GM18909 (cell line): ENCODE data around the gene PFKL.
"Not testable (repeated sequence)": the region's sequence is repeated elsewhere in the genome, so short reads cannot be mapped to it uniquely, and the experiment has no call there.

Source experiments
- ATAC-seq: cut with Tn5 transposase; IDR thresholded peaks from one replicate; pipeline ENCODE4 v1.9.1; 2021; ENCODE audit warnings: mild to moderate bottlenecking; ENCODE audit not compliant: unreplicated experiment, poor library complexity

PFKL gene

DNA sequence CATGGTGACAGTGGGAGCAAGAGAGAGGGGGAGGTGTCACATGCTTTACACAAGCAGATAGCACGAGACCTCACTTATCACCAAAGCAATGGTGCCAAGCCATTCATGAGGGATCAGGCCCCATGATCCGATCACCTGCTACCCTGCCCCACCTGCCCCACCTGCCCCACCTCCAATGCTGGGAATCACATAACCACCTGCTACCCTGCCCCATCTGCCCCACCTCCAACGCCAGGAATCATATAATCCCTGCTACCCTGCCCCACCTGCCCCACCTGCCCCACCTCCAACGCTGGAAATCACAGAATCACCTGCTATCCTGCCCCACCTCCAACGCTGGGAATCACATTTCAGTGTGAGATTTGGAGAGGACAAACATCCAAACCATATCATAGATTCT lies 24.8 kb upstream of the PFKL start:
- ATAC-seq = no peak

GRCh38 chr21:44279354-44280260 lies 20.2 kb upstream of the PFKL start:
- no peak for ATAC-seq

DNA sequence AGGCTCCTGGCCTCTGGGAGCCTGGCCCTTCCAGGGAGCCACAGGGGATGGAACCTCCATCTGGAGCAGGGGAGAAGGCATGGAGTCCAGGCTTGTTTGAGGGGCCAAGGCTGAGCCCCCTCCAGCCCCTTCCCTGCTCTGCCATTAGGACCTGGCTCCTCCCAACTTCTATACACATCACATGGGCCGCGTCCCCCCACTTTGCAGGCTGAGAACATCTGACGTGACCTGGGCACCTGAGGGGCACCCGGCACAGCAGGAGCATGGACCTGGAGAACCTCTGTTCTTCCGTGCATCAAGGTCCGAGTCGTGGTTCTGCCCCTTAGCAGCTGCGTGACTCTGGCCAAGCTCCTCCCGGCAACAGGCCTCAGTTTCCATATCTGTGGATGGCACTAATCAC lies 18.1 kb upstream of the PFKL start:
- no peak for ATAC-seq

- ATAC-seq = no peak
These were observed 17.5 kb upstream of the PFKL start for GRCh38 chr21:44282370-44282769.

GRCh38 chr21:44283211-44283785 lies 16.6 kb upstream of the PFKL start:
- ATAC-seq = not testable (repeated sequence)

DNA sequence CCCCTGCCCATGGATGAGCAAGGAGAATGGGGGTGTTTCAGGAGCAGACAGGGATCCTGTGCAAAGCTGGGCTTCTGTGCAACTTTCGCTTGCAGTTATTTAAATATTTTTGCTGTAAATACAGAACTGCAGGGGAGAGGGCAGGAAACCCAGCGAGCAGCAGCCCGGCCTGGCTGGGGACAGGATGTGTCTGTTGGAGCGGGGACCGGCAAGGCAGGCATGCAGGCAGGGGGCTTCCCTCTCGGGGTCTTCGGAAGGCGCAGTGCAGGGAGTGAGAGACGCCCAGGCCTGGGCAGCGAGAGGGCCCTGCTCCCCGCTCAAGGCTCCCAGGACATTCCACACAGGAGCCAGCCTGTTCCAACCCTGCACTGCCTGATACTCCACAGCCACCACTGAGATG lies 15.9 kb upstream of the PFKL start:
- no peak for ATAC-seq

GRCh38 chr21:44285138-44285992 lies 14.5 kb upstream of the PFKL start, which contains the start of gene AIRE:
AIRE (plus strand) TSS chr21:44285876; CDS start chr21:44286007, 131 bp downstream.
- no peak for ATAC-seq

DNA sequence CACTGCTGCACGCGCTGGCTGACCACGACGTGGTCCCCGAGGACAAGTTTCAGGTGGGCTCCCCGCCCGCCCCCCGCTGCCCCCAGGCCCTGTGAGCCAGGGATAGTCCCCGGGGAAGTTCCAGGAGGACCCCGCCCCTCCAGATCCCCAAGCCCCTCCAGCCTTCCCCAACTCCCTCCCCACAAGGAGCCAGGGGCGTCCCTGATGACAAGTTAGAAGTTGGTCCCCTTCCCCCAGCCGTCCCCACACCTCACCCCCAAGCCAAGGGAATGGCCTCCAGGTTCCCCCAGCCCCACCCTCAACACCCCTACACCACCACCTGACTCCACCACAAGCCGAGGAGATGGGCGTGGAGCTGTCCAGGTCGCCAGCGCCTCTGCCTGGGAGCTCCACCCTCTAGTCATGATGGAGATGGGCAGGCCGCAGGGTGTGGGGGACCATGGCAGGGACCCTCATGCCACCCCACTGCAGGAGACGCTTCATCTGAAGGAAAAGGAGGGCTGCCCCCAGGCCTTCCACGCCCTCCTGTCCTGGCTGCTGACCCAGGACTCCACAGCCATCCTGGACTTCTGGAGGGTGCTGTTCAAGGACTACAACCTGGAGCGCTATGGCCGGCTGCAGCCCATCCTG lies 13.7 kb upstream of the PFKL start:
- ATAC-seq = no peak

- no peak for ATAC-seq
These were observed 12.9 kb upstream of the PFKL start for GRCh38 chr21:44286716-44287632.

- no peak for ATAC-seq
These were observed 11.4 kb upstream of the PFKL start for GRCh38 chr21:44288251-44289110.

GRCh38 chr21:44289381-44290010 lies 10.4 kb upstream of the PFKL start:
- no peak for ATAC-seq

GRCh38 chr21:44290327-44291077 lies 9.4 kb upstream of the PFKL start:
- ATAC-seq = no peak

DNA sequence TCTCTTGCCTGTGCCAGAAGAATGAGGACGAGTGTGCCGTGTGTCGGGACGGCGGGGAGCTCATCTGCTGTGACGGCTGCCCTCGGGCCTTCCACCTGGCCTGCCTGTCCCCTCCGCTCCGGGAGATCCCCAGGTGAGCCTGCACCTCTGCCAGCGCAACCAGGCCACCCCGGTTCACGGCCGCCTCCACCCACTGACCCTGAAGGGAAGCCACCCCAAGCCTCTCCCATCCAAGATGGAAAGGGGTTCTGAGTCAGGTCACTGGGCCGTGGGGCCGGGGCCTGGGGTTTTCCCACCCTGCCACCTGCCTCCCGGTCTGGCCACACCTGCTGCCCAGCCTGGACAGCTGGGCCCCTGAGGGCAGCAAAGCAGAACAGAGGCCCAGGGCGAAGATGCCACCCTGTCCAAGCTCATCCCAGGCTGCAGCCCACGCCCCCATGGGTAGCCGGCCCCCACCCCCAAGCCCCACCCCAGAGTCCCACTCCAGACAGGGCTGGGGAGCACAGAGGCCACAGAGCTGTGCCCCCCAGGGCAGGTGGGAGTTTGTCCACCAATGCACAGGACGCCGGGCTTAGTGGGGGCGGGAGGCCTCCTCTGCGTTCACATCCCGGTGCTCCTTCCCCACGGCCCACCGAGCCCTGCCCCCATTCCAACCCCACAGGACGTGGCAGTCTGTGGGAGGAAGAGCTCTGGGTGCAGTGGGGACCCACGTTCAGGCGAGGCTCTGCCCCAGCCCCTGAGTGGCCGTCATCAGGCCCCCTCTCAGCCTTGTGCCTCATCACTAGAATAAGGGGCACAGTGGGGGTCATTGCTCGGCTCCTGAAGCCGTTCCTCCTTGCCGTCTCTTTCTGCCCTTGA lies 8.5 kb upstream of the PFKL start:
- no peak for ATAC-seq

DNA sequence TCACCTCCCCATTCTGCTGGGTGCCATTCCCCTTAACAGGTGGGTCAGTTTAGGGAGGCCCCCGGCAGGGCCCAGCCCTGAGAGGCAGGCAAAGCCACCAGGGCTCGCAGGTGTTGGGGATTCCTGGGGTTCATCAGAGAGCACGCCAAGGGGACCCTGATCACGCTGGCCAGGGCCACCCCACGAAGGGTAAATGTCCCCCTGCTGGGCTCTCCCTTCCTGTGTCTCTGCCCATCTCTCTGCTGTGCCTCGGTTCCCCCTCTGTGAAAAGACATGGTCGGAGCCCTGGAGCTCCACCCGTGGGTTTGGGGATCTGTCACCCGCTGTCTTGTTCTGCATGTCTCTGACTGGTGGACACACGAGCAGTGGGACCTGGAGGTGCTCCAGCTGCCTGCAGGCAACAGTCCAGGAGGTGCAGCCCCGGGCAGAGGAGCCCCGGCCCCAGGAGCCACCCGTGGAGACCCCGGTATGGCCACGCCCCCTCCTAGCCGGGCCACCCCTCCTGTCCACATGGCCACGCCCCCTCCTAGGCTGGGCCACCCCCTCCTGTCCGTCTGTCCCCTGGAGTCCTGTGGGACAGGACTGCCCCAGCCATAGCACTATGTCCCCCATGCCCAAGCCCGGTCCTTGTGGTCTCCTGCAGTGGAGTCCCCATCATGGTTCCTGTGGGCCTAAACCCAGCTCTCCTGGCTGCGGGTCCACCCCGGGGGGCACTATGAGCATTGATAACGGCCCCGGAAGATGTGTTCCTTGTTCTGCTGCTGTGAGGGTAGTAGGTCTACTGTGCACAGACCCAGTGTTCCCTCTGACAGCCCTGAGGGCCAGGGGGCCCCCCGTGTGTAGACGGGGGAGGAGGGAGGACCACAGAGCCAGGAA lies 7.7 kb upstream of the PFKL start:
- ATAC-seq = no peak

GRCh38 chr21:44292812-44293195 lies 7.0 kb upstream of the PFKL start:
- ATAC-seq = no peak
